GM10248 (cell line): ENCODE results near the gene PDE4A.
"Not testable (repeated sequence)": the region's sequence is repeated elsewhere in the genome, so short reads cannot be mapped to it uniquely, and the experiment has no call there.

Source experiments
- CTCF ChIA-PET: fragments of 300-600 bp; sonication (Branson Sonifier 250); formaldehyde crosslinking; extraction: SDS; loops from one replicate; lab custom pipeline; 2021; ENCODE audit warnings: antibody characterized with exemption; lab: Yijun Ruan, JAX
- POLR2A ChIA-PET: fragments of 350-650 bp; sonication (Branson Sonifier 250); formaldehyde crosslinking; extraction: SDS; loops from one replicate; lab custom pipeline; 2020; ENCODE audit warnings: antibody characterized with exemption; lab: Yijun Ruan, JAX
- DNase-seq: peaks from one replicate; pipeline ENCODE4 v3.0.0; 2012; ENCODE audit errors: extremely low spot score
- TF ChIP-seq, protein P1 (sequence below): IDR thresholded peaks from 2 replicates; pipeline ENCODE4 v1.5.1; 2012; ENCODE audit warnings: mild to moderate bottlenecking, low read depth; ENCODE audit errors: extremely low read depth, missing control alignments, control extremely low read depth

PDE4A gene

DNA sequence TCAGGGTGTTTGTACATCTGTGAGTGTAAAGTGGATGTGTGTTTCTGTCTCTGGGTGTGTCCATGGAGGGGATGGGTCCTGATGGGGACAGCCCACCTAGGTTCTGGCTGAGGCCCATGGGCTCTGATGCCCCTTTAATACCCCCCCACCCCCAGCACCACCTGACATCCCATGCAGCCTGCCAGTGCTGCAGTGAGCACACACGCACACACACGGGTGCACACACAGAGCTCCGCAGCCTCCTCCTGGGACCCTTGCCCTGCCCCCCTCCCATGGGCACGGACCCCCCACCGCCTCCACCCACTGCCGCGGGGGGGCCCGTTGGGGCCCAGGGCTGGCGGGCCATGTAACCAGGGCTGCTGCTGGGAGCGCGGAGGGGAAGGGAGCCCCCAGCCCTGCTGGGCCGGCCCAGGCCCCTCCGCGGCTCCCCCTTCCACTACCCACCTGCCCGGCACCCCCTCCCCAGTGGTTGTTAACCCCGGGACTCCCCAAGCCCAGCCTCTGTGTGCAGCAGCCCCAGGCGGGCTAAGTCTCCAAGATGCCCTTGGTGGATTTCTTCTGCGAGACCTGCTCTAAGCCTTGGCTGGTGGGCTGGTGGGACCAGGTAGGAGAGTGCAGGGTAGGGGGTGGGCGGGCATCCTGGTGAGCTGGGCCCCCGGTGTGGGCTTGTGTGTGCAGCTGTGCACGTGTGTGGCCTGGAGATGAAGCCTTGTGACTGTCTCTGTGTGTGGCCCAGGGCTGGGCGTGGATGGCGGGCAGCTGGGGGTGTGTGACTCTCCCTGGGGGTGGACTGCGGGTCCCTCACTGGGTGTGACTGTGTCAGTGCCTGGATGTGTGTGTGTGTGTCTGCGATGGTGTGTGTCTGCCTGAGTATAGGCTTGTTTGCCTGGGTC, 32.6 kb downstream of the PDE4A start:
- DNase-seq = no peak
- ChIA-PET POLR2A (no interaction called here), CTCF (interaction anchor here (1.5 to 5.0 kb wide), 2 partner anchors 17 to 22 kb away, joined by 3 to 22 read pairs; no protein-coding TSS in a partner anchor)

DNA sequence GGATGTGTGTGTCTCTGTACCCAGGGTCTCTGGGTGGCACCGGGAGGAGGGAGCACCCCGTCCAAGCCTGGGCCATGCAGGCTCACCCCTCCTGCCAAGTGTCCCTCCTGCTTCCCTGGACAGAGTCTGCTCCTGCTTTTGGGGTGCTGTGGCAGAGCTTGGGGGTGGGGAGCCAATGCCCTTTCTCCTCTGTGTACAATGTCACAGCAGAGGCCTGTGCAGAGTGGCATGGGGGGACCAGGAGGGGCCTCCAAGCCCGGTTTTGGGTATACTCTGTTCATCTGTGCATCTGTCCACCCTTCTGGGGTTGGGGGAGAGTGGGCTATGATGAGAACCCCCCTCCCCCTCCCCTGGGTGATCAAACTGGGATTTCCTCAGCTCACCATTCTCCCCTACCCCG, 33.5 kb downstream of the PDE4A start:
- POLR2A ChIA-PET = no interaction called here
- TF ChIP-seq, protein P1, sequence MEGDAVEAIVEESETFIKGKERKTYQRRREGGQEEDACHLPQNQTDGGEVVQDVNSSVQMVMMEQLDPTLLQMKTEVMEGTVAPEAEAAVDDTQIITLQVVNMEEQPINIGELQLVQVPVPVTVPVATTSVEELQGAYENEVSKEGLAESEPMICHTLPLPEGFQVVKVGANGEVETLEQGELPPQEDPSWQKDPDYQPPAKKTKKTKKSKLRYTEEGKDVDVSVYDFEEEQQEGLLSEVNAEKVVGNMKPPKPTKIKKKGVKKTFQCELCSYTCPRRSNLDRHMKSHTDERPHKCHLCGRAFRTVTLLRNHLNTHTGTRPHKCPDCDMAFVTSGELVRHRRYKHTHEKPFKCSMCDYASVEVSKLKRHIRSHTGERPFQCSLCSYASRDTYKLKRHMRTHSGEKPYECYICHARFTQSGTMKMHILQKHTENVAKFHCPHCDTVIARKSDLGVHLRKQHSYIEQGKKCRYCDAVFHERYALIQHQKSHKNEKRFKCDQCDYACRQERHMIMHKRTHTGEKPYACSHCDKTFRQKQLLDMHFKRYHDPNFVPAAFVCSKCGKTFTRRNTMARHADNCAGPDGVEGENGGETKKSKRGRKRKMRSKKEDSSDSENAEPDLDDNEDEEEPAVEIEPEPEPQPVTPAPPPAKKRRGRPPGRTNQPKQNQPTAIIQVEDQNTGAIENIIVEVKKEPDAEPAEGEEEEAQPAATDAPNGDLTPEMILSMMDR = no peak
- CTCF ChIA-PET = interaction anchor here (1.1 to 5.0 kb wide), 5 partner anchors 18 to 37 kb away, joined by 3 to 22 read pairs (median 3); no protein-coding TSS in a partner anchor
- DNase-seq = no peak

More for the DNA sequence above, 32.6 kb downstream of the PDE4A start:
- TF ChIP-seq, protein P1 = no peak

DNA sequence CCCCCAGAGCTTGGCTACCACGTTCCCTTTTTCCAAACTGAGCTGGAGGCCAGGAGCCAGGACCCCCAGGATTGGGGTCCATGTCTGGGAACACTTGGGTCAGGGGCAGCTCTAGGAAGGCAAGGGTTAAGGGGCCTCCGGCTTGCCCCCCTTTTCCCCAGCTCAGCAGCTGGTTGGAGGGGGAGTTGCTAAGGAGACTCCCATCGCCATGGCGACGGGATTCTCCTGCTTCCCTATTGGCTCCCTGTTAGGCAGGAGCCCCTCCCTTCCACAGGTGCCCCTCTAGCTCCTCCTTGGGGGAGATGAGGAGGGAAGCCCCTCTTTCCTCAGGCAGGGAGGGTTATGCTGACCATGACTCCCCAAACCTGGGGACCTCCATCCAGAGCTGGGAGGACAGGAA, 33.9 kb downstream of the PDE4A start:
- POLR2A ChIA-PET = interaction anchor here (0.5 kb wide), 1 partner anchor 11 kb away, joined by 3 read pairs; no protein-coding TSS in a partner anchor
- DNase-seq = no peak
- TF ChIP-seq, protein P1 = no peak
- CTCF ChIA-PET = interaction anchor here (1.0 to 5.0 kb wide), 6 partner anchors 9 to 37 kb away, joined by 3 to 22 read pairs (median 4); no protein-coding TSS in a partner anchor

DNA sequence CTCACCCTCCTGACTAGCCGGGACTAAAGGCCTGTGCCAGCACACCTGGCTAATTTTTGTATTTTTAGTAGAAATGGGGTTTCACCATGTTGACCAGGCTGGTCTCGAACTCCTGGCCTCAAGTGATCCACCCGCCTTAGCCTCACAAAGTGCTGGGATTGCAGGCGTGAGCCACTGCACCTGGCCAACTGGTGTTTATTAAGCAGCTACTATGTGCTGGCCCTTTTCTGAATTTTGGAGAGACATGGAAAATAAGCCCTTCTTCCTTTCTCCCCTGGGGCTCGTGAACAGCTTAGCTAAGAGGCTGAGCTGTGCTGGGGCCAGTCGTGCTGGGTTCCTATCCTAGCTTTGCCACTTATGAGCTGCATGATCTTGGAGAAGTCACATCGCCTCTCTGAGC, 38.4 kb downstream of the PDE4A start:
- POLR2A ChIA-PET, DNase-seq: not testable (repeated sequence)
- CTCF ChIA-PET = interaction anchor here (1.0 to 1.6 kb wide), 3 partner anchors 20 to 114 kb away, joined by 3 to 4 read pairs (median 4); partner anchors contain the start of gene CDC37

DNA sequence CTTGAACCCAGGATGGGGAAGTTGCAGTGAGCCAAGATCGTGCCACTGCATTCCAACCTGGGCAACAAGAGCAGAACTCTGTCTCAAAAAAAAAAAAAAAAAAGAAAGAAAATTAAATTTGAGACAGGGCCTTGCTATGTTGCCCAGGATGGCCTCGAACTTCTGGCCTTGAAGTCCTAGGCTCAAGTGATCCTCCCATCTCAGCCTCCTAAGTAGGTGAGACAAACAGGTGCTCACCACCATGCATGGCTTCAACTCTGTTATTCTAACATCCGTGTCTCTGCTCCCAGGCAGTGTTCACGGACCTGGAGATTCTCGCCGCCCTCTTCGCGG, 40.3 kb downstream of the PDE4A start:
- POLR2A ChIA-PET = no interaction called here
- TF ChIP-seq, protein P1 = no peak
- DNase-seq = no peak
- CTCF ChIA-PET = interaction anchor here (1.0 to 1.4 kb wide), 3 partner anchors 11 to 25 kb away, joined by 4 read pairs; no protein-coding TSS in a partner anchor

DNA sequence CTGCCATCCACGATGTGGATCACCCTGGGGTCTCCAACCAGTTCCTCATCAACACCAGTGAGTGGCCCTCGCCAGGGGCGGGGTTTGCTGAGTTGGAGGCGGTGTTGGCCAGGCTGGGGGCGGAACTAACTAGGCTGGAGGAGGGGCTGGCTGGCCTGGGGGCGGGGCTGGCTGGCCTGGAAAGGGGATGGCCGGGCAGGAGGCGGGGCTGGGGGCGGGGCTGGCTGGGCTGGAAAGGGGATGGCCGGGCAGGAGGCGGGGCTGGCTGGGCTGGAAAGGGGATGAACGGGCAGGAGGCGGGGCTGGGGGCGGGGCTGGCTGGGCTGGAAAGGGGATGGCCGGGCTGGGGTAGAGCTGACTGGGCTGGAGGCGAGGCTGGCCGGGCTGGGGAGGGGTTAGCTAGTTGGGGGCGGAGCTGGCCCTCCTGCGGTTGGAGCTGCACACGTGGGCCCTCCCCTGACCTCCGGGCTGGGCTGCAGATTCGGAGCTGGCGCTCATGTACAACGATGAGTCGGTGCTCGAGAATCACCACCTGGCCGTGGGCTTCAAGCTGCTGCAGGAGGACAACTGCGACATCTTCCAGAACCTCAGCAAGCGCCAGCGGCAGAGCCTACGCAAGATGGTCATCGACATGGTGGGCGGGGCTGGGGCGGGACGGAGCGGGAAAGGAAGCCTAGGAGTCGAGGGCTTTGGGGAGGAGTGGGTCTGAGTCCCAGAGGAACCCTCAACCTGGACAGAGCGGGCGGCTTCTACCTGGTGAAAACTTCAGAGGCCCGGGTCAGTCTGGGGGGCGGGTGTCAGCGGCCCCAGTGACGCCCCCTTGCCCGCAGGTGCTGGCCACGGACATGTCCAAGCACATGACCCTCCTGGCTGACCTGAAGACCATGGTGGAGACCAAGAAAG, 41.0 kb downstream of the PDE4A start:
- ChIA-PET CTCF (interaction anchor here (1.0 to 1.4 kb wide), 5 partner anchors 10 to 72 kb away, joined by 3 to 4 read pairs (median 4); no protein-coding TSS in a partner anchor), POLR2A (interaction anchor here (0.6 to 0.9 kb wide), 4 partner anchors 10 to 33 kb away, joined by 3 to 12 read pairs (median 4); no protein-coding TSS in a partner anchor)
- peak; percentile 99 for DNase-seq
- TF ChIP-seq, protein P1 = no peak

DNA sequence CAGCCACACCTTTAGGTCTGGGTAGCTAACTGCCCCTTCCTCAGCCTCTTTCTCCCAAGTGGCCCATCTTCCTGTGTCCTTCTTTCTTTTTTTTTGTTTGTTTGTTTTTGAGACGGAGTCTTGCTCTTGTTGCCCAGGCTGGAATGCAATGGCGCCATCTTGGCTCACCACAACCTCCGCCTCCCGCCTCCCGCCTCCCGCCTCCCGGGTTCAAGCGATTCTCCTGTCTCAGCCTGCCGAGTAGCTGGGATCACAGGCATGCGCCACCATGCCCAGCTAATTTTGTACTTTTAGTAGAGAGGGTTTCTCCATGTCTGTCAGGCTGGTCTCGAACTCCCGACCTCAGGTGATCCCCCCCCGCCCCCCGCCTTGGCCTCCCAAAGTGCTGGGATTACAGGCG, 41.7 kb downstream of the PDE4A start:
- not testable (repeated sequence) for DNase-seq
- POLR2A ChIA-PET = interaction anchor here (0.9 kb wide), 1 partner anchor 28 kb away, joined by 4 read pairs; no protein-coding TSS in a partner anchor
- CTCF ChIA-PET = interaction anchor here (0.7 to 1.4 kb wide), 5 partner anchors 10 to 182 kb away, joined by 3 to 4 read pairs (median 3); no protein-coding TSS in a partner anchor
